Body of pancreas (tissue), 4 donors: ENCODE measurements around the gene CBFA2T3.

Source experiments
- POLR2A ChIP-seq, 3 donors: fragments of 450-650 bp; IDR thresholded peaks; one replicate each; pipeline ENCODE4 v1.6.1; 2016; ENCODE audit warnings: antibody characterized with exemption in 3 of 3, mild to moderate bottlenecking in 2 of 3
- TF ChIP-seq, protein P1 (sequence below), 7 experiments: fragments of 450-650 bp in 4 of 7; fragments of 200-600 bp in 3 of 7; sonication (generic) in 3 of 7; IDR thresholded peaks; one replicate each; pipeline ENCODE4 v1.5.1; 2016 to 2019; ENCODE audit warnings: antibody characterized with exemption in 7 of 7

DNA sequence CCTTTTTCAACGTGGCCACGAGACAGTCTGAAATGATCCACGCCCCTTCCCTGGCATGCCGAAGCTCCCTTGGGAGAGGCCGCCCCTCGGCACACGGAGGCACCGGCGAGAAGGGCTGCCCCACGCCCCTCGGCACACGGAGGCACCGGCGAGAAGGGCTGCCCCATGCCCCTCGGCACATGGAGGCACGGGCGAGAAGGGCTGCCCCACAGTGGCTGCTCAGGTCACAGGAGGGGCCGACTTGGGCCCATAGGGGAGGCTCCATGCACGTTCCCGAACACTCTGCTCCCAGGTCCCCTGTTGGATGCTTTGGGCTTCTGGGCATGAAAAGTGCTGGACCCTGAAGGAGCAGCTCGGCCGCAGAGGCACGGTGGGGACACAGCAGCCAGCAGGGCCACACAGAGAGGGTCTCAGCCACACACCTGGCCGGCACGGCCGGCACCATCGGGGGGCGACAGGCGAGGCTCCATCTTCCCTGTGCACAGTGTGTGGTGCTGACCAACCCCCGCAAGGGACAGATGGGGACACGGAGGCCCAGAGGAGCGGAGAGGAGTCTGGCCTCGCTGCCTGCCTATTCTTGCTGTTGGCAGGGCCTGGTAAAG lies 42.8 kb downstream of the CBFA2T3 start:
- TF ChIP-seq, protein P1, sequence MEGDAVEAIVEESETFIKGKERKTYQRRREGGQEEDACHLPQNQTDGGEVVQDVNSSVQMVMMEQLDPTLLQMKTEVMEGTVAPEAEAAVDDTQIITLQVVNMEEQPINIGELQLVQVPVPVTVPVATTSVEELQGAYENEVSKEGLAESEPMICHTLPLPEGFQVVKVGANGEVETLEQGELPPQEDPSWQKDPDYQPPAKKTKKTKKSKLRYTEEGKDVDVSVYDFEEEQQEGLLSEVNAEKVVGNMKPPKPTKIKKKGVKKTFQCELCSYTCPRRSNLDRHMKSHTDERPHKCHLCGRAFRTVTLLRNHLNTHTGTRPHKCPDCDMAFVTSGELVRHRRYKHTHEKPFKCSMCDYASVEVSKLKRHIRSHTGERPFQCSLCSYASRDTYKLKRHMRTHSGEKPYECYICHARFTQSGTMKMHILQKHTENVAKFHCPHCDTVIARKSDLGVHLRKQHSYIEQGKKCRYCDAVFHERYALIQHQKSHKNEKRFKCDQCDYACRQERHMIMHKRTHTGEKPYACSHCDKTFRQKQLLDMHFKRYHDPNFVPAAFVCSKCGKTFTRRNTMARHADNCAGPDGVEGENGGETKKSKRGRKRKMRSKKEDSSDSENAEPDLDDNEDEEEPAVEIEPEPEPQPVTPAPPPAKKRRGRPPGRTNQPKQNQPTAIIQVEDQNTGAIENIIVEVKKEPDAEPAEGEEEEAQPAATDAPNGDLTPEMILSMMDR (IDR thresholded peaks at IDR 0.05) = no peak
- TF ChIP-seq POLR2A (IDR thresholded peaks at IDR 0.05) = no peak
